ENCODE results near the gene LY6G6C.
"Not testable (repeated sequence)": the region's sequence is repeated elsewhere in the genome, so short reads cannot be mapped to it uniquely, and the experiment has no call there.

Gene LY6G6C

GRCh38 chr6:31727034-31727716 lies 5.6 kb upstream of the LY6G6C start:
- no peak for DNase-seq (ENCODE audit: low spot score)

GRCh38 chr6:31725502-31726350 lies 4.2 kb upstream of the LY6G6C start:
- no peak for DNase-seq (ENCODE audit: low spot score)

- DNase-seq (ENCODE audit: low spot score) = no peak
Measured at GRCh38 chr6:31723980-31724691, 2.6 kb upstream of the LY6G6C start.

- no peak for DNase-seq (ENCODE audit: low spot score)
Measured at GRCh38 chr6:31723245-31723979, 1.9 kb upstream of the LY6G6C start, which contains the start of gene MPIG6B. Gene MPIG6B (plus strand): TSS chr6:31723373. CDS start chr6:31723384, 11 bp downstream.

GRCh38 chr6:31722173-31722572 lies 627 bp upstream of the LY6G6C start:
- DNase-seq (ENCODE audit: low spot score) = no peak

- no peak for DNase-seq (ENCODE audit: low spot score)
Measured at GRCh38 chr6:31720196-31720770, 1.3 kb downstream of the LY6G6C start.

- no peak for DNase-seq (ENCODE audit: low spot score)
Measured at GRCh38 chr6:31719001-31719400, 2.5 kb downstream of the LY6G6C start.

GRCh38 chr6:31718265-31718664 lies 3.3 kb downstream of the LY6G6C start:
- no peak for DNase-seq (ENCODE audit: low spot score)

- no peak for DNase-seq (ENCODE audit: low spot score)
Measured at GRCh38 chr6:31717499-31718222, 3.9 kb downstream of the LY6G6C start.

DNA sequence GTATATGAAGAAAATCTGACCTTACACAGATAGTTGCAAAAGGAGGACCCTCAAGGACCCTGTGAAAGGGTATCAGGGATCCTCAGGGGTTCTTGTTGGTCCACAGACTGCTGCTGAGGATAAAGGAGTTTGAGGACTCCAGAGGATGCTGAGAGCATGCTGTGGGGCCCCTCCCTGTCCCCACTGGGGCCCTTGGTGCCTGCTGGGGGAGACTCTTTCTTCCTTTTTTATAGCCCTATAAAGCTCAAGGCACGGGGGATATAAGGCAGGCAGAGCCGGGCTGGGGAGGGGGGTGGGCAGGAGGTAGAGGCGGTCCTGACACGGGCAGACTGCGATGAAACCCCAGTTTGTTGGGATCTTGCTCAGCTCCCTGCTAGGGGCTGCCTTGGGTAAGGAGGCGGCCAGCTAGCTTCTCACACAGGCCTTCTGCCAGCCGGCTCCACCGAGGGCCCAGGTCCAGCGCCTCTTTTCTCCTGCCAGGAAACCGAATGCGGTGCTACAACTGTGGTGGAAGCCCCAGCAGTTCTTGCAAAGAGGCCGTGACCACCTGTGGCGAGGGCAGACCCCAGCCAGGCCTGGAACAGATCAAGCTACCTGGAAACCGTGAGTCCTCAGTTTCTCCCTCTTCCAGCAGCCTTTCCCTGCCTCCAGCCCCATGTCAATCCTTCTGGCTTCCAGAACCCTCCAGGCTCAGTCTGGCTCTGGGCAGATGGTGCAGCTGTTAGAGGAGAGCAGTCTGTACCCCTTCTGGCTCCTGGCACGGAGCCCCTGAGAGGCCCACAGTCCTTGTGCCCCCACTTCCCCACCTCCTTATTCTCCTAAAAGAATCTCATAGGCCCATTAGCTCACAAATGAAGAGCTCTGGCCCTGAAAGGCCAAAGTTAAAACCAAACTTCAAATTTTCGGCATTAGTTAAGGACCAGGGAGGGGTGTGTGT lies 6.3 kb downstream of the LY6G6C start, which contains the start of gene LY6G6D:
Gene LY6G6D (plus strand): TSS at position 327 of the 937 bp plus-strand sequence. CDS start 8 bp downstream, at position 335.
- DNase-seq (ENCODE audit: low spot score) = no peak

- DNase-seq (ENCODE audit: low spot score) = no peak
Measured at GRCh38 chr6:31713991-31714684, 7.4 kb downstream of the LY6G6C start.

- DNase-seq (ENCODE audit: low spot score) = no peak
Measured at GRCh38 chr6:31713465-31713864, 8.1 kb downstream of the LY6G6C start.

GRCh38 chr6:31712296-31712695 lies 9.2 kb downstream of the LY6G6C start:
- no peak for DNase-seq (ENCODE audit: low spot score)

GRCh38 chr6:31711233-31711632 lies 10.3 kb downstream of the LY6G6C start:
- no peak for DNase-seq (ENCODE audit: low spot score)

DNA sequence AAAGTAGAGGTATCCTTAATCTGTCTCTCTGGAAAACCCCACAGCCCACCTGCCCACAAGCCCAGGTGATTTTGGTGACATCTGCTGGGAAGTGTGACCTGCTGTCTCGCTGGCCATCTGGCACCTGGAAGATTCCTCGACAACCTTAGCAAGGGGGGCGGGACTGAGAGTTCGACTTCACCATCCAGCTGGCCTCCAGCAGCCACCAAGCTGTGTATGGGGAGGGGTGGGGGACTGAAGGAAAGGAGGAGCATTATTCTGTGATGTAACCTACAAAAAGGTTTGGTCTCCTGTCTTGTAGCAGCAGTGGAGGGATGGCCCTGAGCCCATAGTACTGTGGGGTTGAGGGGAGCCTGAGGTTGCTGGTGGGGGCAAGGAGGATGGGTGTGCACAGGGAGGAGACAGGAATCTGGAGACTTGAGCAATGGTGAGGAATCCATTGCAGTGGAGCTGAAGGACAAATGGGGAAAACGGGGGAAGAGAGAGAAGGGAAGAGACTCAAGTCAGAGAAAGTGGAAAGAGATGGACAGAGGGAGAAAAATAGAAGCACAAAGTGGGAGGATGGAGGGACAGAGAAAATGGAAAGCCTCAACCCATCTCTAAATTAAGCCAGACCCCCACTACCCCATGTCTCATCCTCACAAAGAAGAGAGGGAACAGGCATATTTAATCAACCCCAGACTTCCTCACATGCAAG lies 10.9 kb downstream of the LY6G6C start:
- no peak for DNase-seq (ENCODE audit: low spot score)

DNA sequence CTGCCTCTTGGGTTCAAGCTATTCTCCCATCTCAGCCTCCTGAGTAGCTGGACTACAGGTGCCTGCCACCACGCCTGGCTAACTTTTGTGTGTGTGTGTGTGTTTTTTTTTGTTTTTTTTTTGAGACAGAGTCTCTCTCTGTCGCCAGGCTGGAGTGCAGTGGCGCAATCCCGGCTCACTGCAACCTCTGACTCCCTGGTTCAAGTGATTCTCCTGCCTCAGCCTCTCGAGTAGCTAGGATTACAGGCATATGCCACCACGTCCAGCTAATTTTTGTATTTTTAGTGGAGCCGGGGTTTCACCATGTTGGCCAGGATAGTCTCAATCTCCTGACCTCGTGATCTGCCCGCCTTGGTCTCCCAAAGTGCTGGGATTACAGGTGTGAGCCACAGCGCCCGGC lies 12.4 kb downstream of the LY6G6C start:
- not testable (repeated sequence) for DNase-seq (ENCODE audit: low spot score)

DNA sequence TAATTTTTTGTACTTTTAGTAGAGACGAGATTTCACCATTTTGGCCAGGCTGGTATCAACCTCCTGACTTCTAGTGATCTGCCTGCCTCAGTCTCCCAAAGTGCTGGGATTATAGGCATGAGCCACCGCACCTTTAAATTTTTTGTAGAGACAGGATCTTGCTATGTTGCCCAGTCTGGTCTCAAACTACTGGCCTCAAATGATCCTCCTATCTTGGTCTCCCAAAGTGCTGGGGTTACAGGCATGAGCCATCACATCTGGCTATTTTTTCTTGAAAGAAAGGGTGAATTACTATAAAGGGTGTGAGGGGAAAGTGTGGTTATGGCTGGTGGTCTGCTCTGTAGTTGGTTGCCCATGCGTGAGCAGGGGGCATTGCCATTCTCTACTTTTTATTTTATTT lies 13.3 kb downstream of the LY6G6C start:
- no peak for DNase-seq (ENCODE audit: low spot score)

DNA sequence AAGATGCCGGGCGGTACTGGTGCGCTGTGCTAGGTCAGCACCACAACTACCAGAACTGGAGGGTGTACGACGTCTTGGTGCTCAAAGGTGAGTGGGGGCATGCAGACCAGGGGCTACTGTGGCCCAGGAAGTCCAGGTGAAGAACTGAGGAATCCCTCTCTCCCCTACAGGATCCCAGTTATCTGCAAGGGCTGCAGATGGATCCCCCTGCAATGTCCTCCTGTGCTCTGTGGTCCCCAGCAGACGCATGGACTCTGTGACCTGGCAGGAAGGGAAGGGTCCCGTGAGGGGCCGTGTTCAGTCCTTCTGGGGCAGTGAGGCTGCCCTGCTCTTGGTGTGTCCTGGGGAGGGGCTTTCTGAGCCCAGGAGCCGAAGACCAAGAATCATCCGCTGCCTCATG lies 13.8 kb downstream of the LY6G6C start:
- no peak for DNase-seq (ENCODE audit: low spot score)
